ENCODE results near the gene SGO2. TPM values are rescaled to one million over a fixed set of nuclear protein-coding genes. Genes with fewer than 3 reads are reported as not detected.

SGO2 gene
- 11.6 TPM for polyA plus RNA-seq (2013, experiment 1 of 2; ENCODE audit: insufficient read length)
- 12.5 TPM for polyA plus RNA-seq (2013, experiment 2 of 2; ENCODE audit: insufficient read length)

GRCh38 chr2:200525882-200526651 lies at the start of gene SGO2:
SGO2 (plus strand) TSS chr2:200526207; CDS start chr2:200532976, 6,769 bp downstream.
- DNase-seq: peak; percentile 94

- DNase-seq: no peak
Observed at GRCh38 chr2:200476836-200477235, 49.2 kb upstream of the SGO2 start.

GRCh38 chr2:200477667-200478131 lies 48.3 kb upstream of the SGO2 start:
- DNase-seq: no peak

- peak; percentile 53 for DNase-seq
Observed at GRCh38 chr2:200479692-200480265, 46.2 kb upstream of the SGO2 start.

GRCh38 chr2:200482194-200482593 lies 43.8 kb upstream of the SGO2 start:
- DNase-seq: no peak

- DNase-seq: no peak
Observed at GRCh38 chr2:200483729-200484198, 42.2 kb upstream of the SGO2 start.

- no peak for DNase-seq
Observed at GRCh38 chr2:200484934-200485333, 41.1 kb upstream of the SGO2 start.

GRCh38 chr2:200486529-200486928 lies 39.5 kb upstream of the SGO2 start:
- no peak for DNase-seq

GRCh38 chr2:200488169-200488568 lies 37.8 kb upstream of the SGO2 start:
- no peak for DNase-seq

- no peak for DNase-seq
Observed at GRCh38 chr2:200490001-200490400, 36.0 kb upstream of the SGO2 start.

- DNase-seq: no peak
Observed at GRCh38 chr2:200492656-200493055, 33.4 kb upstream of the SGO2 start.

- no peak for DNase-seq
Observed at GRCh38 chr2:200494048-200494447, 32.0 kb upstream of the SGO2 start.

GRCh38 chr2:200496696-200497095 lies 29.3 kb upstream of the SGO2 start:
- DNase-seq: no peak

- DNase-seq: peak; percentile 68
Observed at GRCh38 chr2:200498402-200499162, 27.4 kb upstream of the SGO2 start.

GRCh38 chr2:200502196-200502595 lies 23.8 kb upstream of the SGO2 start:
- DNase-seq: no peak

- DNase-seq: no peak
Observed at GRCh38 chr2:200506679-200507078, 19.3 kb upstream of the SGO2 start.

GRCh38 chr2:200507179-200507578 lies 18.8 kb upstream of the SGO2 start:
- DNase-seq: no peak

- DNase-seq: no peak
Observed at GRCh38 chr2:200509235-200509611, 16.8 kb upstream of the SGO2 start.

- DNase-seq: peak; percentile 87
Observed at GRCh38 chr2:200509612-200510433, 16.2 kb upstream of the SGO2 start, which contains the start of gene KCTD18. KCTD18 (minus strand) TSS chr2:200510068; CDS start chr2:200507016, 3,052 bp downstream.

GRCh38 chr2:200515155-200515554 lies 10.9 kb upstream of the SGO2 start:
- DNase-seq: no peak

GRCh38 chr2:200523158-200523557 lies 2.8 kb upstream of the SGO2 start:
- no peak for DNase-seq

- DNase-seq: no peak
Observed at GRCh38 chr2:200523604-200524003, 2.4 kb upstream of the SGO2 start.

All from fibroblast of skin of scalp (primary cell).